CD4-positive, alpha-beta T cell treated with Interleukin-2 at 100 ng/mL for 4 hours (primary cell): Measurements from ENCODE around the gene SPDYE3.
"Not testable (repeated sequence)": the region's sequence is repeated elsewhere in the genome, so short reads cannot be mapped to it uniquely, and the experiment has no call there.

Experiments
- DNase-seq: peaks from one replicate; pipeline ENCODE4 v3.0.0-alpha.2; 2020; ENCODE audit warnings: low spot score

SPDYE3 gene, protein sequence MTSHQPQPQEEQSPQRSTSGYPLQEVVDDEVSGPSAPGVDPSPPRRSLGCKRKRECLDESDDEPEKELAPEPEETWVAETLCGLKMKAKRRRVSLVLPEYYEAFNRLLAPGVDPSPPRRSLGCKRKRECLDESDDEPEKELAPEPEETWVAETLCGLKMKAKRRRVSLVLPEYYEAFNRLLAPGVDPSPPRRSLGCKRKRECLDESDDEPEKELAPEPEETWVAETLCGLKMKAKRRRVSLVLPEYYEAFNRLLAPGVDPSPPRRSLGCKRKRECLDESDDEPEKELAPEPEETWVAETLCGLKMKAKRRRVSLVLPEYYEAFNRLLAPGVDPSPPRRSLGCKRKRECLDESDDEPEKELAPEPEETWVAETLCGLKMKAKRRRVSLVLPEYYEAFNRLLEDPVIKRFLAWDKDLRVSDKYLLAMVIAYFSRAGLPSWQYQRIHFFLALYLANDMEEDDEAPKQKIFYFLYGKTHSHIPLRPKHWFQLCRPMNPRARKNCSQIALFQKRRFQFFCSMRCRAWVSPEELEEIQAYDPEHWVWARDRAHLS

DNA sequence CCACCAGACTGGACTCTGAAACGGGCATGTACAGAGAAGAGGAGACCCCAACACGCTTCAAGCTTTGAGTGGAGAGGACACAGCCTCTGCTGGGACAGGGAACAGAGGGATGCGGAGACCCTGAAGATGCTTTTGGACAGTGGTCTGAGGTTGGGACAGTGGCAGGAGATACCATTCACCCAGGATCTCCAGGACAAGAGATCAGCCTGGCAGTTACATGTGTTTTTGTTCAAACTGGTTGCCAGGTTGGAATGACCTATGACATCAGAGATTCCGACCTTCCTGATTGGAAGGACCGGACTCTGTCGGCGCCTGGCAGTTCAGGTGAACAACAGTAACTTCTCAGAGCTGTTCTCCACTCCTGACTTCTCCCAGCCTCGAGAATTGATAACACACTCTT is at the start of gene SPDYE3:
SPDYE3 (plus strand) TSS at position 301 of the 400 bp plus-strand sequence. CDS start 184 bp downstream, outside the sequence.
- not testable (repeated sequence) for DNase-seq

DNA sequence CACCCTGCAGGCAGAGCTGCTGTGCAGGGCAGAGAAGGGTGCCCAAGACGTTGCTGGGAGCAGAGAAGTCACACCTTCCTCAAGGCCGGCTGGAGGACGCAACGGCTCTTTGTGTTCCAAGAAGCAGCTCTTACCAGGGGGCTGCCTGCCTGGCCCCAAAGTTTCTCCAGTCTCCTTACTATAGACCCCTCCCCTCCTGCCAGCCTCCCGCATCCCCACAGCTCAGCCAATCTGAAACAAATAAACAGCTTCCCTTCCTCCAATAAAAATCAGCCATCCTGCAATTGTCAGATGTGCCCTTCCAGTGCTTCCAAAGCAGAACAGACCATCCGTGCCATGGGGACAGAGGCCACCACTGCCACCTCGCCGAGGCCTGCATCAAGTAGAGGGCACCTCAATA is 47.5 kb upstream of the SPDYE3 start:
- DNase-seq, result not testable (repeated sequence)

DNA sequence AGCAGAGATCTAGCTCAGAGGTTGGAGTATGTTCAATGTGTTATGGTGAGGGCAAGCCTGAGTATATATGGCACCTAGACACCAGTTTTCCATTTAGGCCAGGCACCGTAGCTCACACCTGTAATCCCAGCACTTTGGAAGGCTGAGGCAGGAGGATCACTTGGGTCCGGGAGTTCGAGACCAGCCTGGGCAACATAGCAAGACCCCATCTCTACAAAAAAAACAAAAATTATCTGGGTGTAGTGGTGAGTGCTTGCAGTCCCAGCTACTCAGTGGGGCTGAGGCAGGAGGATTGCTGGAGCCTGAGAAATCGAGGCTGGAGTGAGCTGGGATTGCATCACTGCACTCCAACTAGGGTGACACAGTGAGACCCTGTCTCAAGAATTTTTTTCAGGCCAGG is 44.6 kb upstream of the SPDYE3 start:
- not testable (repeated sequence) for DNase-seq

DNA sequence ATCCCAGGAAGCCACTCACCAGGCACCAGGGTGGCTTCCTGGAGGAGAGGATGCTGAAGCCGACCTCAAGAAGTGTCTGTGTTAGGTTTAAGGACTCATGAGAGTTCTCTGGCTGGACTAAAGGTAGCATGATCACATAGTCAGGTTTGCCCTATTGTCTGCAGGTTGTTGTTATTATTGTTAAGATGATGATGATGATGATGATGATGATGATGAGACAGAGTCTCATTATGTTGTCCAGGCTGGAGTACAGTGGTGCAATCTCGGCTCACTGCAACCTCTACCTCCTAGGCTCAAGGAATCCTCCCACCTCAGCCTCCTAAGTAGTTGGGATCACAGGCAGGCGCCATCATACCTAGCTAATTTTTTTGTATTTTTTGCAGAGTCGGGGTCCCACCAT is 43.3 kb upstream of the SPDYE3 start:
- DNase-seq, result not testable (repeated sequence)

DNA sequence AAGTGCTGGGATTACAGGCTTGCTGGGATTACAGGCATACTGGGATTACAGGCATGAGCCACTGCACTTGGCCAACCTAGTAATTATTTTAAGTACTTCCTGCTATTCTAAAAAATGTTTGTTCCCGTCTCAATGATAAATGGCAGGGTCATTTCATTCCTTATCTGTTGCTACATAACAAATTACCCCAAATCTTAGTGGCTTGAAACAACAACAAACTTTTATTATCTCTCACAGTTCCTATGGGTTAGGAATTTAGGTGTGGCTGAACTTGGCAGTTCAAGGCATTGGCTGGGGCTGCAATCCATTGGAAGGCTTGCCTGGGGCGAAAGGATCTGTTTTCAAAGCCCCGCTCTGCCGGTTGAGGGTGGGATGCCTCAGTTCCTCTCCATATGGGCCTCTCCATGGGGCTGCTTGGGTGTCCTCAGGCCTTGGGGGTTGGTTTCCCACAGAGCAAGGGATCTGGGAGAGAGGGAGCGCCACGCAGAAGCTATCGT is 42.8 kb upstream of the SPDYE3 start:
- DNase-seq, result not testable (repeated sequence)

DNA sequence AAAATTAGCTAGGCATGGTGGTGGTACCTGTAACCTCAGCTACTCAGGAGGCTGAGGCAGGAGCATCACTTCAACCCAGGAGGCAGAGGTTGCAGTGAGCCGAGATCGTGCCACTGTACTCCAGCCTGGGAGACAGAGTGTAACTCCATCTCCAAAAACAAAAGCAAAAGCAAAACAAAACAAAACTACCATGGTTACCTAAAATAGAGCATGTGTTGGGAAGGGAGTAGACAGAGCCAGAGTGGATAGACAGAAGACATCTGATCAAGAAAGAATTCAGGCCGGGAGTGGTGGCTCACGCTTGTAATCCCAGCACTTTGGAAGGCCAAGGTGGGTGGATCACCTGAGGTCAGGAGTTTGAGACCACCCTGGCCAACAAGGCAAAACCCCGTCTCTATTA is 41.7 kb upstream of the SPDYE3 start:
- DNase-seq, result not testable (repeated sequence)

DNA sequence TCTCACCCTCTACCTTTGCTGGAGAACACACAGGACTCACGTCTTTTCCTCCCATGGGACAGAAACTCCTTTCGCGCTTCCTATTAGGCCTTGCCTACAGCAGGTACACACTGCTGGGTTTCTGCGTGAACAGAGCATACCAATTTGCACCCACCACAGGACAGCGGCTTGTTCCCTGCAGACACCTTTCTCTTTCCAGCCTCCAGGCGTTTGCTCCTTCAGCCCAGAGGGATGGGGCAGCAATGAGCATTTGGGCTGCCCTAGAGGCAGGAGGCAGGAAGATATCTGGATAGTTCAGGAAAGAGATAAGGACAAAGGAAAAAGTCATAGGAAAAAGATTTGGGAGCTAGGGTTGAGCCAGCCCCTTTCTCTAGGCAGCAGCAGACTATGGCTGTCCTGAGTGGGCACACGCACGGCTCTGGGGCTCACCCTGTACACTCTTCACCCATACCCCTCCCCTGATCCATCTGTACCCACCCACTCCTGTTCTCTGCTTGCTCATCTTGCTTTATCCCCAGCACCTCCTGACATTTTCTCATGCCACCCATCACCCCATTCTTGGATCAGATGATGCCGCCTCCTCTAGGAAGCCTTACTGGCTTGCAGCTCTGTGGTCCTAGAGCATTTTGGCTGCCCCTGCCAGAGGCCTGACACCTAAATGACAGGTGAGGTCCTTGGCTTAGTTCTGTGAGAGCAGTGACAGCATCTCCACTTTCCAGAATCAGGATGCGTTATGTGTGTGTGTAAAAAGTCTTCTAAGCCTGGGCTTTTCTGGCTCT is 40.7 kb upstream of the SPDYE3 start:
- no peak for DNase-seq

DNA sequence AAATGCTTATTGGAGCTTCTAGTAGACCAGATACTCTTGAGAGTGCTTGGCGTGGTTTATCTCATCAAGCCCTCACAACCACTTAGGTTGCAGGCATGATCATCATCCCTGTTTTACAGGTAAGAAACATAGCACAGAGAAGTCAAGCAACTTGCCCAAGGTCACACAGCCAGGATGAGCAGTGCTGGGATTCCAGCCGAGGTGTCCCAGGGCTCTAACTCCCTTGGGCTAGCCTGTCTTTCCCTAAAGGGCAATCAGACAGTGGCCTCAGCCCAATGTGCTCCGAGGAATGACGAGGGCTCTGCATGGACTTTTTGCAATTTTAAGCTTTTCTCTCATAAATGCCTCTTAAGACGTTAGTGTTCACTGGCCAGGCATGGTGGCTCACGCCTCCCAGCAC is 39.9 kb upstream of the SPDYE3 start:
- DNase-seq, result no peak

DNA sequence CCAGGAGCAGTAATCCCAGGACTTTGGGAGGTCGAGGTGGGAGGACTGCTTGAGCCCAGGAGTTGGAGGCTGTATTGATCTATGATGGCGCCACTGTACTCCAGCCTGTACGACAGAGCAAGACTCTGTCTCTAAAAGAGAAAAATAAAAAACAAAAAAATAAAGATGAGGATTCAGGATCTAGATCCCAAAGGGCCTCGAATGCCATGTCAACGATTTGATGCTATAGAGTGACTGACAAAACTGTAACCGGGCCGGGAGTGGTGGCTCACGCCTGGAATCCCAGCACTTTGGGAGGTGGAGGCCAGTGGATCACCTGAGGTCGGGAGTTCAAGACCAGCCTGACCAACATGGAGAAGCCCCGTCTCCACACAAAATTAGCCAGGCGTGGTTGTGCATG is 38.6 kb upstream of the SPDYE3 start:
- not testable (repeated sequence) for DNase-seq

DNA sequence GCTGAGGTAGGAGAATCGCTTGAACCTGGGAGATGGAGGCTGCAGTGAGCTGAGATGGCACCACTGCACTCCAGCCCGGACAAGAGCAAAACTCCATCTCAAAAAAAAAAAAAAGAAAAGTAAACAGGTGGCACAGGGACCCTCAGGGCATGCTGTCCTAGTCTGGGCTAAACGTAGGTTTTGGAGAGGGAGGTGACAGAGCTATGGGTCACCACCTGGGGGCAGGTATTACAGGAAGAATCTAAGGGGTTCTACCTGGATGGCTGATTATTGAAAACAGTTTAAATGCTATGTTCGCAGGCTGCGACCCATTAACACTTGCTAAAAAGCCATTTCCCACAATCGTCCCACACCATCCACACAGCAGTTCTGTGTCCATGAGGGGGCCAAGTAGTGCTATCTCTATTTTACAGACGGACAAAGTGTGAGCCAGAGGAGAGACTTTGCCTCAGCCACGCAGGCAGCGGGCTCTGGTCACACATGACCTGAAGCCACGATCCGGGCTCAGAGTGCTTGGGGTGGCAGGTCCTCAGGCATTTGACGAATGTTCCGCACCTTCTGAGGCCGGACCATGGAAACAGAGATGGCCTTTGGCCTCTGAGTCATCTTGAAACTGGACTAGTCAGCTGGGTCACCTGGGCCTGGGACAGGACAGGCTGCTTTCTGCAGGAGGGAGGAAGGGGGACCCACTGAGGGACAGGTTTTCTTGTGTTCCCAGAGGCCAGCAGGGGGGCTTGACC is 38.0 kb upstream of the SPDYE3 start:
- DNase-seq, result not testable (repeated sequence)

DNA sequence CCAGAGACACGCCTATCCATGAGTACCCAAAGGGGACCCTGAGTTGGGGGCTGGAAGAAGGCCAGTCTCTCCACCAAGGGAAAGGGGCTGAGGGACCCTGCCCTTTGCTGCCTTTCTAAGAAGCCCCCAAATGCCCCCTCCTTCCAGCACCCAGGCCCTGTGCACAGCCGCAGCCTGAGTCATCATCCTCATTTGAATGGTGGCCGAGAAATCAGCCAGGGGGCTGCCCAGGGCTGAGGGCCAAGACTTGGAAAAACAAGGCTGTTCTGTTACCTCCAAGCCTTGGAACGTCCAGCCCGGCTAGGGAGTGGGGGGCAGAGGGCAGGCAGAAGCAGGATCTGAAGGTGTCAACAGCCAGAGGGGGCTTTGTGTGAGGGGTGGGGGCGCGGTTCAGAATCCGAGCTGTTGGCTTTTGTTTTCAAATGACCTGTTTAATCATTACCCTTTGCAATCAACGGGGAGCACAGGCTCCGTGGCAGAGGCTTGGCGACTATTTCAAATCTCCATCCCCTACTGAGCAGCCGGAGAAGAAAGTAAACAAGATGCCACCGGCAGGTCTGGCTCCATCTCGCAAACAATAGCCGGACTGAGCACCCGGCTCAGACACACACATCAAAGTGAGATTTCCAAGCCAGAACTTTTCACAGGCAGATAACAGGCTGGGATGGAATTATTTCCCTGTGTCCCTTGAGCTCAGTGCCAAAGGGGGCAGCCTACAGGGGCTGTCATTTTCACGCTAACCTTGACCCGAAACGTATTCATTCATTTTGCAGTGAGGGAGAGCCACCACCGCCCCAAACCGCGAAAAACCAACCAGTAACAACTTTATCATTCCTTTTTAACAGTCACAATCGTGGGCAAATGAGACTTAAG is 37.2 kb upstream of the SPDYE3 start:
- not testable (repeated sequence) for DNase-seq

DNA sequence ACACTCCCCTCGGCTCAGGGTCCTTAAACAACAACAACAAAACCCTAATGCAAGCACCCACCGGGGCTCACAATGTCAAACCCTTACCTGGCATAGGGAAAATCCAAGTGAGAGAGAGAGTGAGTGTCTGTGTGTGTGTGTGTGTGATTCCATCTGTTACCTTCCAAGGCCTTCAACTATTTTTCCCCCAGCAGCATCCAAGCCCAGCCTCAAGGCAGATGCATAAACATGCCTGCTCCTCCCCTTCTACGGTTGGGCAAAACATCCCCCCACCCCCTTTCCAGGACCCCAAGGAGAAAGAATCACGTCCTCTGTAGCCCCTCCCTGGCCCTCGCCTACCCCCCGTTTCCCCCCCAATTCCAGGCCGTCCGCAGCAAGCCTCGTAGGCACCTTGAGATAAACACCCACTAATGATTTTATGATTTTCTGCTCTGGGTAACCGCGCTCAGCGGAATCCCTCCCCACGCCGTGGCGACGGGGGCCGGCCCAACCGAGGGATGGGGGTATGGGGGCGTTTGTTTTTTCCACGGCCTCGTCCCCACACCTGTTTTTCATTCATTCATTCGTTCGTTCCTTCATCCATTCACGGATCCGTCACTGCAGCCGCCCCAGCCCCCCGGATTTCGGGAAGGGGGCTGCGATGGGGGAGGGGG is 36.4 kb upstream of the SPDYE3 start:
- not testable (repeated sequence) for DNase-seq

DNA sequence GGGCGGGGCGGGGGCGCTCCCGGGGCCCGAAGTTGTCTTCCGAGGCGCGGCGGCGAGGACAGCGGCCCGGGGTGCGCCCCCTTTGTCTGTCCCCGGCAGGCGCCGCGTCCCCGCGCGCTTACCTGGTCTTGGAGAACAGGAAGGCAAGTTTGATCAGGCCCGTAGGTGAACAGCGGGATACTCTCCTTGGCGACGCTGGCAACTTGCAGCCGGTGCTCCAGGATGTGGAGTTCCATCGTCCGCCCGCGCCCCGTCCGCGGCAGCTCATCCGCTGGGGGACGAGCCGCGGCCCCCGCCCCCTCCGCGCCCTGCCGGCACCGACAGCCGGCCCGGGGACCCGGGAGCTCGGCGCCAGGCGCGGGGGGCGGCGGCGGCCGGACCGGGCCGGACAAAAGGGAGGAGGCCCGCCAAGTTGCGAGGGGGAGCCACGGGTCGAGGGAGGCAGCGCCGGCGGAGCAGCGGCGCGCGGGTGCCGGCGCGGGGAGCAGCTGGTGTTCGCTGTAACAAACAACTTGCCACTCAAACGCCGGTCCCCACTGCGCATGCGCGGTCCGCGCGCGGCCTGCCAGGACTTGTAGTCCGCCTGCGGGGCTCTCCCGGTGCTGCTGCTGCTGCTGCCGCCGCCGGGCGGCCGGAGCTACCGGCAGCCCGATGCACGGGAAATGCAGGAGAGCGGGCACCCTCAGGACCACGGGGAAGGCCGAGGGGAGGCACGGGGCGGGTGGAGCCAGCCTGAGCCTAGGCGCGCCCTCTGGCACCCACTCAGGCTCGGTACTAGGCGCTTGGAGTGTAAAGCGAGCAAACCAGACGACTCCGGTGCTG is 35.6 kb upstream of the SPDYE3 start:
- DNase-seq, result peak; percentile 98

DNA sequence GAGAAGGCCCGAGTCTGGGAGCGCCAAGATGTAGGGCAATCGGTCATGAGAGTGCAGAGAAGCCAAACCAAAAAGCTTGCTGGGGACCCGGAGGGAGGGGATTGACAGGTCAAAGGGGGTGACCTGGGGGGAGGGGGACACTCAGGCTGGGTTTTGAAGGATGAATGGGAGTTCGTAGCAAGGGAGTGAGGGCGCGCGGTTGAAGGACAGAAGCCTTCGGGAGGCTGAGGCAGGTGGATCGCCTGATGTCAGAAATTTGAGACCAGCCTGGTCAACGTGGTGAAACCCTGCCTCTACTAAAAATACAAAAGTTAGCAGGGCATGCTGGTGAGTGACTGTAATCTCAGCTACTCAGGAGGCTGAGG is 35.0 kb upstream of the SPDYE3 start:
- not testable (repeated sequence) for DNase-seq

DNA sequence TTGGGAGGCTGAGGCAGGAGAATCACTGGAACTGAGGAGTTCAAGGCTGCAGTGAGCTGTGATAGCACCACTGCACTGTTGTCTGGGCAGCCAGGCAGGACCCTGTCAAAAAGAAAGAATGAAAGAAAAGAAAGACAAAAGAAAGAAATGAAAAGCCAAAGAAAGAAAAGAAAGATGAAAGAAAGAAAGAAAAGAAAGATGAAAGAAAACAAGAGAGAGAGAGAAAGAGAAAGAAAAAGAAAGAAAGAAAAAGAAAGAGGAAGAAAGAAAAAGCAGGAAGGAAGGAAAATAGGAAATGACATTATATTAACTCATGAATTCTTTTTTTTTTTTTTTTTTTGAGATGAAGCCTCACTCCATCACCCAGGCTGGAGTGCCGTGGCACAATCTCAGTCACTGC is 32.4 kb upstream of the SPDYE3 start:
- no peak for DNase-seq

DNA sequence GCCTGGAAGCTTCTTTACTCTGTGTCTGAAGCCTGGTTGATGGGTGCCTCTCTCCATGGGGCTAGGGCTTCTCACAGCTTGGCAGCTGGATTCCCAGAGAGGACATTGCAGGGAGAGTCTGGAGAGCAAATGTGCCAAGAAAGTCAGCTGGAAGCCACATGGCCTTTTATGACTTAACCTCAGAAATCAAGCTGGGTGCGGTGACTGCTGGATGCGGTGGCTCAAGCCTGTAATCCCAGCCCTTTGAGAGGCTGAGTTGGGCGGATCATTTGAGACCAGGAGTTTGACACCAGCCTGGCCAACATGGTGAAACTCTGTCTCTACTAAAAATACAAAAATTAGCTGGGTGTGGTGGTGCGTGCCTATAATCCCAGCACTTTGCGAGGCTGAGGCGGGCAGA is 31.4 kb upstream of the SPDYE3 start:
- DNase-seq, result not testable (repeated sequence)

DNA sequence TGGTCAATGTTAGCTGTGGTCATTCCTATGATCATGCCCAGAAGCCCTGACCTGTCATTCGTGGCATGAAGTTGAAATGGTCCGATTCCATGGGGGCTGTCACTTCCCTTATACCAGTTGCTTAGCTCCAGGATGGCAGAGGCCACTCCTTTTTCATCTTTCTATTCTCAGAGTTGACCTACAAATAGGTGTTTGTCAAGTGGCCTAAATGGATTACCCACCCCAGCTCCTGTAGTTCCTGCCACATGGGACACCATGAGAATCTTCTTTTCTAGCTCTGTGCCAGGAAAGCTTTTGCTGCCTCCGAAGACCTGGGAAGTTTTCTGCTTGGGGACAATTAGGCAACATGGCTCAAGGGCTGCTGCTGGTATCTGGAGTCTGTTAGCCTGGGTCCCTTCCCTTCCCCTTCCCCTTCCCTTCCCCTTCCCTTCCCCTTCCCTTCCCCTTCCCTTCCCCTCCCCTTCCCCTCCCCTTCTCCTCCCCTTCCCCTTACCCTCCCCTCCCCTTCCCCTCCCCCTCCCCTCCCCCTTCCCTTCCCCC is 25.4 kb upstream of the SPDYE3 start:
- DNase-seq, result not testable (repeated sequence)

DNA sequence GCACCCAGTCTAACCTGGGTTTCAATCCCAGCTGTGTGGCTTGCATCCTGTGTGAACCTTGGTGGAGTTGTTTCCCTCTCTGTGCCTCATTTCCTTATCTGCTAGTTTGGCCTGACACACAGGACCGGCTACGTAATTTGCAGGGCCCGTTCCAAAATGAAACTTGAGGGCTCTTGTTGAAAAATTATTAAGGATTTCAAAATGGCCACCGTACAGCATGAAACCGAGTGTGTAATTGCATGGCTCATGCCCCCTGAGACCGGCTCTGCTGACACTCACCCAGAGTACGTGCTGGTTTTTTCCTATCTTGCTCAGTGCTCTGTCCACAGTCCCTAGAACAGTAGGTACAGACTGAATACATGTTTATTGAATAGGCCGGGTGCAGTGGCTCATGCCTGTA is 24.4 kb upstream of the SPDYE3 start:
- not testable (repeated sequence) for DNase-seq
